ENCODE data around the gene NMRK1. TPM values are rescaled to one million over a fixed set of nuclear protein-coding genes. Genes with fewer than 3 reads are reported as not detected.

NMRK1 gene
- total and polyA plus RNA-seq, 10 donors: 27.4 to 65.5 (median 44.1) TPM

DNA sequence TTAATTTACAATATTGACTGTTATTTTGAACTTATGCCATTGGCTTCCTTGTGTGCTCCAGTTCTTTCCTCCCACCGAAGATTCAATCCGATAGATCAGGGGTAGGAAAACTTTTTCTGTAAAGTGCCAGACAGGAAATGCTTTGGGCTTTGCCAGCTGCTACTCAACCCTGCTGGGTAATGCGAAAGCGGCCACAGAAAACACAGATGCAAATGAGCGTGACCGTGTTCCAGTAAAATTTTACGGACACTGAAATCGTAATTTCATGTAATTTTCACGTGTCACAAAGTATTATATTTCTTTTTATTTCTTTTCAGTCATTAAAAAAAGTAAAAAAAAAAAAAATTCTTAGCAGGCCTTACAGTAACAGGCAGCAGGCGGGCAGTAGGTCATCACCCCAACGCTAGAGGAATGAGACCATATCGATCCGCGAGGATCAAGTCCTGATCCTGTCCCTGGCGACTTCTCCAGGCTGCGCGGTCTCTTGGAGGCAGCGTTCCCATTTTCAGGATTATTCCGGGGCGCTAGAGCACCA, 599 bp downstream of the NMRK1 start:
- DNase-seq: no peak
- Histone ChIP-seq H3K27me3 (replicated peaks in 1 of 7) (no peaks in the 10 kb centered on the region), H3K9me3 (no peaks in the 10 kb centered on the region), H3K27ac (peak overlapping the region; percentile 94 to 100 (median 97)), H3K36me3 (peaks cover 0 to 11% (median 3%) of the 10 kb centered on the region in 6 donors), H3K4me1 (peaks cover 35 to 82% (median 62%) of the 10 kb centered on the region in 6 donors), H3K4me3 (peak overlapping the region; percentile 48 to 95 (median 88))
- WGBS, 5 donors: 0 to 1% (median 1%) methylated on average over 20 of the region's 20 CpGs
- intact Hi-C loops (cut with DNase I; ENCODE audit: low total_unique reads): loop anchor here (5.0 kb wide), 1 partner anchor 135 kb away; the partner anchor contains the start of gene C9orf40
- TF ChIP-seq POLR2A (IDR thresholded peaks at IDR 0.05) (no peak), POLR2AphosphoS5 (IDR thresholded peaks at IDR 0.05) (peak in 1 of 3 donors; percentile 45)

DNA sequence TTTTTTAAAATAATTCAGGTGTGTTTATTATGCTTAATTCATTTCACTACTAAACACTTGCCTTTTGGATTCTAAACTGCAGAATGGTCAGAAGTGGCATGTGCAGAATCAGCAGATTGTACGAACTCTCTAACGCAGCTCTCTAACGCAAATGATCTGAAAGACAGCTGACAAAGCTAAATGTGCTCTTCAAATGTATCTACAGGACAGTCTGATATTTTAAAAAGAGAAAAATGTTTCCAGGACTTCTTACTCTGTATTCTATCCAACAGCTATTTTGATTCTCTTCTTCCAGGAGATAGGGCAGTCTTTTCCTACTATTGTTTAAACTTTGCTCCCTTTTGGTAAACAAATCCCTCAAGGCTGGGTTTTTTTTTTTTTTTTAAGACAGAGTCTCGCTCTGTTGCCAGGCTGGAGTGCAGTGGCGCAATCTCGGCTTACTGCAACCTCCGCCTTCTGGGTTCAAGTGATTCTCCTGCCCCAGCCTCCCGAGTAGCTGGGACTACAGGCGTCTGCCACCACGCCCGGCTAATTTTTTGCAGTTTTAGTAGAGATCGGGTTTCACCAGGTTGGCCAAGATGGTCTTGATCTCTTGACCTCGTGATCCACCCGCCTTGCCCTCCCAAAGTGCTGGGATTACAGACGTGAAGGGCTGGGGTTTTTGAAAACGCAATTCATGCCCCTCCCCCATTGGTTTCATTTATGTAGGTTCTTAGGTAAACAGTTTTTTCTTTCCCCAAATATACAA, 1.2 kb downstream of the NMRK1 start:
- peaks cover 0 to 18% (median 2%) of the 10 kb centered on the region in 6 donors for H3K36me3 ChIP-seq
- TF ChIP-seq POLR2AphosphoS5 (IDR thresholded peaks at IDR 0.05): peak in 1 of 3 donors; percentile 42
- TF ChIP-seq, protein P1, sequence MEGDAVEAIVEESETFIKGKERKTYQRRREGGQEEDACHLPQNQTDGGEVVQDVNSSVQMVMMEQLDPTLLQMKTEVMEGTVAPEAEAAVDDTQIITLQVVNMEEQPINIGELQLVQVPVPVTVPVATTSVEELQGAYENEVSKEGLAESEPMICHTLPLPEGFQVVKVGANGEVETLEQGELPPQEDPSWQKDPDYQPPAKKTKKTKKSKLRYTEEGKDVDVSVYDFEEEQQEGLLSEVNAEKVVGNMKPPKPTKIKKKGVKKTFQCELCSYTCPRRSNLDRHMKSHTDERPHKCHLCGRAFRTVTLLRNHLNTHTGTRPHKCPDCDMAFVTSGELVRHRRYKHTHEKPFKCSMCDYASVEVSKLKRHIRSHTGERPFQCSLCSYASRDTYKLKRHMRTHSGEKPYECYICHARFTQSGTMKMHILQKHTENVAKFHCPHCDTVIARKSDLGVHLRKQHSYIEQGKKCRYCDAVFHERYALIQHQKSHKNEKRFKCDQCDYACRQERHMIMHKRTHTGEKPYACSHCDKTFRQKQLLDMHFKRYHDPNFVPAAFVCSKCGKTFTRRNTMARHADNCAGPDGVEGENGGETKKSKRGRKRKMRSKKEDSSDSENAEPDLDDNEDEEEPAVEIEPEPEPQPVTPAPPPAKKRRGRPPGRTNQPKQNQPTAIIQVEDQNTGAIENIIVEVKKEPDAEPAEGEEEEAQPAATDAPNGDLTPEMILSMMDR (IDR thresholded peaks at IDR 0.05 in 8 of 11, conservative IDR thresholded peaks at IDR 0.05 in 3 of 11): no peak
- peak; percentile 78 for DNase-seq
- WGBS, 5 donors: 28 to 50% (median 41%) methylated on average over 15 to 16 of the region's 16 CpGs
- peak overlapping the region; percentile 94 to 100 (median 97) for H3K27ac ChIP-seq
- intact Hi-C loops (cut with DNase I; ENCODE audit: low total_unique reads): loop anchor here (5.0 kb wide), 1 partner anchor 134 kb away; the partner anchor contains the start of gene C9orf40
- peak overlapping the region; percentile 48 to 95 (median 88) for H3K4me3 ChIP-seq
- no peaks in the 10 kb centered on the region for H3K27me3 ChIP-seq (replicated peaks in 1 of 7)
- H3K4me1 ChIP-seq: peaks cover 35 to 75% (median 56%) of the 10 kb centered on the region in 6 donors
- no peaks in the 10 kb centered on the region for H3K9me3 ChIP-seq

DNA sequence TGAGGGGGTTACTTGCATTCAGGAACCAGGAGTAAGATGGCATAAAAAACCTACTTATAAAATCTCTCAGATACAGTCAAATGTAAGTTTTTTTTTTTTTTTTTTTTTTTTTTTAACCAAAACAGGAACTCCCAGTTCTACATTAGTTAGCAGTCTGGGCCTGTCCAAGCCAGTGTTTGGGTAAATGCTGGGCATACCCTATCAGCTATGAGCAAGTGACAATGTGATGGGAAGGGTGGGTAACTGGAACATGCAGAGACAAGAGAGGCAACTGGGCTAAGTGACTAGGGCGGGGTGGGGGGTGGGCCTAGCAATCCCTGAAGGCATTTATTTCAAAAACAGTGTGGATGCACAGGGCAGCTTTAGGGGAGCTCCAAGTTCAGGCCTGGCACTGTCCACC, 2.3 kb downstream of the NMRK1 start:
- Histone ChIP-seq H3K9me3 (no peaks in the 10 kb centered on the region), H3K4me3 (peak overlapping the region in 4 of 8 donors; percentile 82 to 93 (median 88)), H3K27ac (peak overlapping the region in 7 of 8 donors; percentile 94 to 100 (median 97)), H3K27me3 (replicated peaks in 1 of 7) (no peaks in the 10 kb centered on the region), H3K4me1 (peaks cover 25 to 64% (median 45%) of the 10 kb centered on the region in 6 donors), H3K36me3 (peaks cover 0 to 28% (median 6%) of the 10 kb centered on the region in 6 donors)
- intact Hi-C loops (cut with DNase I; ENCODE audit: low total_unique reads): loop anchor here (5.0 kb wide), 1 partner anchor 133 kb away; the partner anchor contains the start of gene C9orf40
- WGBS, 5 donors: 71 to 93% (median 86%) methylated on average over 1 of the region's 1 CpG
- no peak for DNase-seq
- TF ChIP-seq, protein P1 (IDR thresholded peaks at IDR 0.05 in 8 of 11, conservative IDR thresholded peaks at IDR 0.05 in 3 of 11): no peak
- TF ChIP-seq POLR2A (IDR thresholded peaks at IDR 0.05): no peak
- peak in 1 of 3 donors; percentile 45 for TF ChIP-seq POLR2AphosphoS5 (IDR thresholded peaks at IDR 0.05)

DNA sequence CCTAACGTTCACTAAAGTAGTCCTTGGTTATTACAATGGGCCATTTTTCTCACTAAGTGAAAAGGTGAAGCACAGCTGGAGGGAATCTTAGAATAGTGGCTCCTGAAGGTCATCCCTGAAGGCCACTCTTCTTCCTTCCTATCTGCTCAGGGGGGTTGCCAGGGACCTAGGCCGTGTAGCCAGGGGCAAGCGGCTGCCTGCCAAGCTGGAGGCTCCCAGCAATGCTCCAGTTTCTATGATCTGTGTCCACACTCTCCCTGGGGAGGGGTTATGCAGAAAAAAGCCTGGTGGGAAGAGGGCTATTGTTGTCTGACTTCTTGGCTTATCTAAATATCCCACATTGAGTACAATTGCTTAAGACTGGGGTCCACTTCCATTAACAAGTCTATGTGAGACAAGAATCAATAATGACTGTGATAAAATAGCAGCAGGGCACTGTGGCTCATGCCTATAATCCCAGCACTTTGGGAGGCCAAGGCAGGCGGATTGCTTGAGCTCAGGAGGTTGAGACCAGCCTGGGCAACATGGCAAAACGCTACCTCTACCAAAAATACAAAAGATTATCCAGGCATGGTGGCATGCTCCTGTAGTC, 3.8 kb downstream of the NMRK1 start:
- WGBS, 5 donors: 69 to 94% (median 78%) methylated on average over 5 of the region's 5 CpGs
- peak overlapping the region in 6 of 8 donors; percentile 6 to 52 (median 27) for H3K27ac ChIP-seq

More for the DNA sequence above, 3.8 kb downstream of the NMRK1 start:
- H3K9me3 ChIP-seq: no peaks in the 10 kb centered on the region
- H3K4me3 ChIP-seq: no peak overlapping the region
- H3K27me3 ChIP-seq (replicated peaks in 1 of 7): no peaks in the 10 kb centered on the region
- H3K4me1 ChIP-seq: peaks cover 15 to 51% (median 32%) of the 10 kb centered on the region in 6 donors
- TF ChIP-seq POLR2AphosphoS5 (IDR thresholded peaks at IDR 0.05): peak in 1 of 3 donors; percentile 31
- TF ChIP-seq, protein P1 (IDR thresholded peaks at IDR 0.05 in 8 of 11, conservative IDR thresholded peaks at IDR 0.05 in 3 of 11): no peak
- intact Hi-C loops (cut with DNase I; ENCODE audit: low total_unique reads): loop anchor here (5.0 kb wide), 1 partner anchor 57 kb away; the partner anchor contains the start of gene CARNMT1
- H3K36me3 ChIP-seq: peaks cover 0 to 43% (median 14%) of the 10 kb centered on the region in 6 donors
- no peak for DNase-seq

Measured in spleen (tissue), 11 donors.